Stimulated activated CD8-positive, alpha-beta memory T cell treated with anti-CD3 and anti-CD28 coated beads, Interleukin-15, amount 100 ng/mL, for 48 hours (primary cell): Measurements from ENCODE around the gene GRIA1.

Experiments used
- DNase-seq, 2 donors: peaks; one replicate each; pipeline ENCODE4 v3.0.0-alpha.2; 2020; ENCODE audit warnings: low read depth in 2 of 2

GRIA1 gene

DNA sequence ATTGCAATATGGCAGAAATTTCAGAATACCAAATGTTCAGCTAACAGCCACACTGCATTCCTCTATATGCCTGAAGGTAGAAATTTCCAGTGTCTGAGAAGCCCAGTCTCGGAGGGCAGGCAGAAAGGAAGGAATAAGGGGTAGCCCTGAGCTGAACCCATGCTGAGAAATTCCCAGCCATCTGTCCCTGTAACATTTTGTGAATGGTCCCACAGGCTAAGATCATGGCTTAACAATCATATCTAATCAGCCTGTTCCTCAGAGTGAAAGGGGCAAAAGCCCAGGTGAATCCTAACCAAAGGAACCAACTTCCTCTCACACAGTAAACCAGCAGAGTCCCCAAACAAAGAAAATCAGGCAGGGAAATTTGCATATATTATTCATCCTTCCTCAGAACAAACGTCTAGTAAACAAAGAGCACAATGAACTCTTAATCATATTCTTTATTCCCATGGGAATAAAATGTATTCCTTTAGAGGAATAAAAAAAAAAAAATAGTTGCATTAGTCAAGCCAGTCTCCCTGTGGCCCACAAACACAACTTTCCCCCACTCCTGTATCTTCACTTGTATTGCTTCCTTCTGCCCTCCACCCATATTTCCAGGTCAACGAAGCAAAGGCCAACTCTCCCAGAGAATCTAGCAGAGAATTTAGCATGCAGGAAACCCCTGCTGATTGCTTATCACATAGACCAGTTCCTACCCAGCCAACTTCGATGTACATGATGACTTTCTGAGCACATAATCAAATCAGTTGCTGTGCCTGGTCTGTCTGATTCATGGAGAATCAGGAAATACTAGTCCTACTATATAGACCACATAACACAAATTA, 290.6 kb downstream of the GRIA1 start:
- no peak for DNase-seq

GRCh38 chr5:153782589-153783361, 292.3 kb downstream of the GRIA1 start:
- DNase-seq, result no peak

GRCh38 chr5:153783362-153783658, 292.8 kb downstream of the GRIA1 start:
- no peak for DNase-seq

DNA sequence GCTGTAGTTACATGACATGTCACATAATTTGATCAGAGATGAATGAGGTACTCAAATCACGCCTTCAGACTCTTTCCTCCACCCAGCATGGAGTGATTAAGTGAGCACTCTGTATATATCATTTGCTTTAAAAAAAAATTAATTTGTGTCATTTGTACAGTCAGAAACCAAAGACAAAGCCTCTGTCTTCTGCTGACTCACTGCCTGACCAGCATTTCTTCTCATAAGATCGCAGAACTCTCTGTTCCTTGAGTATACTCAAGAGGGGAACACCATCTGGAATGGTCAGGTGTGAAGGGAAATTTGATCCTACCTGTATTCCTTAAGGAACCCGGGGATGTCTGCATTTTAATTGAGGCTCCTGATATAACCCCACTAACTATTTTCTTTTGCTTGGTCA, 293.8 kb downstream of the GRIA1 start:
- no peak for DNase-seq

DNA sequence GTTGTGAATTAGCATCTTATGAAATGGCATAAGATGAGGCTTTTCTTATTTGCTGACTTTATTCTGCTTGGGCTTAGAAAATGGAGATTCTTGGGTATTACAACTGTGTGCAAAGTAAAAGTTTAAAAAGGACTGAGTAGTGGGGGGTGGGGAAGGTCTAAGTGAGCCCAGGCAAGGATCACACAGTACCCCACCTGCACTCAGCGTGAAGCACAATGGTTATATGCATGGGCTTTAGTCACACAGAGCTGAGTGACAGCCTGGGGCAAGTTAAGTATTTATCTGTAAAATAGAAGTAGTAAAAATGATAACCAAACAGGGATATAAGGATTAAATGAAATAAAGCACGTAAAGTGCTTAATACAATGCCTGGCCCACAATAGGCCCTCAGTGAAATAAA, 300.9 kb downstream of the GRIA1 start:
- no peak for DNase-seq

DNA sequence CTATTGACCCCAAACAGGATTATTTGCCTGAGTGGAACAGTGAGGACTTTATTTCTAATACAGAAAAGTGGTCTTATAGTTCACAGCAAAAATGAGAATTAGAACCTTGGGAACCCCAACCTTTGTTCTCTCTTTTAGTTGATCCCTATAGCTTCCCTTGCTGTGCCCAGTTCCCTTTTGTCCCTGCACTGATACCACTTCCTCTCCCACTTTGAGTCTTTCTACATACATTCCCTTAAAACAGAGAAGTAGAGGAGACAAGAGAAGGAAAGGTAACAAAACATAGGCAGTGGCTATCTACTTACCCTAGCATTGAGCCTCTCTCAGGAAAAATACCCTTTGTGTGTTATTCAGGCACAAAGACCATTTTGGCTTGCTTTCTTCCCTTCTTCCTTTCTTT, 301.8 kb downstream of the GRIA1 start:
- no peak for DNase-seq

- DNase-seq, result no peak
Measured at GRCh38 chr5:153793699-153794098, 303.2 kb downstream of the GRIA1 start.

DNA sequence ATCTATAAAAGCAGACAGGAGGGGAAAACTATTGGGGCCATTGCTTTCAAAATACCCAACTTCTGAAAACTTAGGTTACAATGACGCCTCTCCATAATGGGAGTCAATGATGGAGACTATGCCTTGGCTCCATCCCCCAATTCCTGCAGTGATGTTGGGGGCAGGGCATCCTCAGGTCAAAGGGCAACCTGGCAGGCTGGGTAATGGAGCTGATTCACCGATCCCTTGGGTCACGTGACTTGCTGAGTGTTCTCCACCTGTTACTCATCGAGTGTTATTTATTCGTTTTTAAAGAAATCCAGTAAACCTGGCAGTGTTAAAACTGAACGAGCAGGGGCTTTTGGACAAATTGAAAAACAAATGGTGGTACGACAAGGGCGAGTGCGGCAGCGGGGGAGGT, 303.9 kb downstream of the GRIA1 start:
- DNase-seq, result no peak

GRCh38 chr5:153796527-153796926, 306.1 kb downstream of the GRIA1 start:
- DNase-seq, result no peak

GRCh38 chr5:153797484-153797883, 307.0 kb downstream of the GRIA1 start:
- no peak for DNase-seq

DNA sequence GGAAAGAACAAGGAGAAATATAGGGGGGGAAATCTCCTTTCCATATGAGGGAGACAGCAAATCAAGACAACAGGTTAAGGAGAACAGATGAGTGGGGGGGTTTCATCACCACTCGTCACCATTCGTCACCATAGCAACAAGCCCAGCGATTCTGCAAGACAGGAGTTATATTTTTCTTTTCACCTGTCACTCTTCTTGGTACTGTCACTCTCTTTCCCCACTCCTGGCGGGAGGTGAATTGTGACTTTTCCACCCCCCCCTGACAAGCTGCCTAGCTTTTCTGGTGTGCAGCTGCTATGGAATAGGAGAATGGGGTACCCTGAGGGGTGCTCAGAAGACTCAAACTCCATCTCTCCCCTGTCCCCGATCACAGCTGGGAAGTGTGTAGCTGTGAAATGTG, 308.4 kb downstream of the GRIA1 start:
- DNase-seq, result no peak

DNA sequence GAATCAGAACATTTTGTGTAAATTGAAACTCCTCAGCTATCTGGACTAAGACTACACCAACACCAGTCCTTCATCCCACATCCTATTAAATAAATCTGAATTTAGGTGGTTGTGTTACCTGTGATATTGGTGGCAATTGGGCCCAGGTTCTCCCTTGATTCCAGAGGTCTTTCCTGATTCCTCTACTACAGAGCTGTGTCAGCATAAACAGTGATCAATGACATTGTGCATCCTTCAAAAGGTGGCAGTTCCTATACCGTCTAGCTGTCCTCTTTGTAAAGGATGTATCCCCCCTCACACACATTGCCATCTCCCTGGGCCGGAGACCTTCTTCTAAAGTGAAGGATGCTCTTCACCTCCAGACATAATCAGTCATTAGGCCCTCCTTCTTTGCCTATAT, 309.0 kb downstream of the GRIA1 start:
- no peak for DNase-seq

DNA sequence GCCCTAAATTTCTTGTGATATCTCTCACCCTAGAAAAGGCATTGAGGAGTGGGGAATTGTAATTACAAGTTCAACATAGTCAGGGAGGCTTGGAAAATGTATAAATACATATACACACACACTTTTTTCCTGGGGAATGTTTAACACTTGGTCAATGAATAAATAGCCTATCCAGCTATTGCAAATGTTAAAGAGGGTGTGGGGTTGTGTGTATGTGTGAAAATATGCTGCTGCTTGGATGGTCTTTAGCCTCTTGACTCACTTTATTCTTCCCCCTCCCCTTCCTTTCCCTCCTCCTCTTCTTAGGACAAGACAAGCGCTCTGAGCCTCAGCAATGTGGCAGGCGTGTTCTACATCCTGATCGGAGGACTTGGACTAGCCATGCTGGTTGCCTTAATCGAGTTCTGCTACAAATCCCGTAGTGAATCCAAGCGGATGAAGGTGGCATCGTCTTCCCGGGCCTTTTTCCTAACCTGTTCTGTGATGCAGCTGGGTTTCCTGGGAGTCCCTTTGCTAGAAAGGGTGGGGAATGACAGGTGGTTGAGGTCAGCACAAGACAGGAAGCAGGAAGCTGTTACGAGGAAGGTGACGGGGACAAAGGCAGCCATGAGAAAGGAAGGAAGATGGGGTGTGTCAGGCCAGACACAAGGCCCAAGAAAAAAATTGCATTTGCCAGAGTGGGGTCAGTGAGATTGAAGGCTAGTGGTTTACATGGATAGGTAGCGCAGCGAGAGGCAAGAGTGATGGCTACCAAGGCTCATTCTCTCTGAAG, 311.8 kb downstream of the GRIA1 start:
- no peak for DNase-seq

DNA sequence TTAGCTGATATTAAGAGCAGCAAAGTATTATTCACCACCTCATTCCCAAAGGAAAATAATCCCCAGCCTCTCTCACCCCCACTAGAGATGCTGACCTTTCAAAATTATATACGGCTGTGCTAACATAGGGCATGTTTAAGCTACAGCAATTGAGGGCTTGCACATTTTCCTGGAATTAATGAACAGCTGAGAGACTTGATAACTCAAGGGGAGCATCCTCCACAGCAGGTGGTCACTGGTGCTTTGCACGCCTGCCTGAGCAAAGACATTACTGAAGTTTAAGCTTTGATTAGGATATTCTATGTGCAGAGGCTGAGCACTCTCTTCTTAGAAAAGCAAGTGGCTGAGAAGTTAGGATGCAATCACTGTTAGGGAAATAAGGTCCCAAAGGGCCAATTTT, 317.3 kb downstream of the GRIA1 start:
- no peak for DNase-seq

GRCh38 chr5:153809166-153809565, 318.7 kb downstream of the GRIA1 start:
- no peak for DNase-seq

GRCh38 chr5:153813901-153814300, 323.4 kb downstream of the GRIA1 start:
- no peak for DNase-seq

GRCh38 chr5:153816870-153817269, 326.4 kb downstream of the GRIA1 start:
- no peak for DNase-seq

GRCh38 chr5:153818626-153819025, 328.2 kb downstream of the GRIA1 start:
- no peak for DNase-seq

DNA sequence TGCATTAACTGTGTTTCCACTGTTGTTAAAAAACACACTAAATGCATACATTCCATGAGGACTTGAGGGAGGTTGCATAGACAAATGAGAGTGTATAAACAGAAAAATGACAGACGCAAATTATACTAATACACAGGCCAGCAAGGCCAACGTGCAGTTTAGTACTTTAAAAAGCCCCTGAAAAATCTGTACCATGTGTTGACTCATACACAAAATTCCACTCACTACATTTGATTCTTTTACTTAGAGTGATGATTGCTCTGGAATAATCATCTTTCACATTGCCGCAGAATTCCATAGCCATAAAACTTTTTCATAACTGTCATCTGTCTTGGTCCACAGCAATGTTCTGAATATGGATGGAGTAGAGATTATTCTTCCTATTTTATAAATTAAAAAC, 332.6 kb downstream of the GRIA1 start:
- no peak for DNase-seq

GRCh38 chr5:153824909-153825308, 334.4 kb downstream of the GRIA1 start:
- no peak for DNase-seq

GRCh38 chr5:153827397-153827796, 336.9 kb downstream of the GRIA1 start:
- no peak for DNase-seq

GRCh38 chr5:153829510-153830065, 339.1 kb downstream of the GRIA1 start:
- no peak for DNase-seq
